HG03460 (cell line): ENCODE data around the gene NTSR1.

Experiments used
- ATAC-seq: cut with Tn5 transposase; IDR thresholded peaks from one replicate; pipeline ENCODE4 v1.9.1; 2021; ENCODE audit not compliant: unreplicated experiment

The NTSR1 gene

GRCh38 chr20:62752671-62753501 lies 44.2 kb downstream of the NTSR1 start:
- no peak for ATAC-seq

- no peak for ATAC-seq
These were observed 45.0 kb downstream of the NTSR1 start for GRCh38 chr20:62753626-62754025.

- ATAC-seq, result no peak
These were observed 45.7 kb downstream of the NTSR1 start for GRCh38 chr20:62754122-62754990.

GRCh38 chr20:62754991-62755356 lies 46.3 kb downstream of the NTSR1 start:
- no peak for ATAC-seq

- no peak for ATAC-seq
These were observed 47.4 kb downstream of the NTSR1 start for GRCh38 chr20:62755817-62756724.

GRCh38 chr20:62758226-62758912 lies 49.7 kb downstream of the NTSR1 start:
- no peak for ATAC-seq

GRCh38 chr20:62759981-62760431 lies 51.4 kb downstream of the NTSR1 start:
- ATAC-seq, result no peak

GRCh38 chr20:62760471-62760855 lies 51.8 kb downstream of the NTSR1 start:
- no peak for ATAC-seq

- ATAC-seq, result no peak
These were observed 52.5 kb downstream of the NTSR1 start for GRCh38 chr20:62760856-62761758.

GRCh38 chr20:62761759-62762131 lies 53.1 kb downstream of the NTSR1 start:
- no peak for ATAC-seq

GRCh38 chr20:62762376-62762775 lies 53.7 kb downstream of the NTSR1 start:
- no peak for ATAC-seq

- no peak for ATAC-seq
These were observed 54.2 kb downstream of the NTSR1 start for GRCh38 chr20:62762801-62763368.

- ATAC-seq, result no peak
These were observed 54.8 kb downstream of the NTSR1 start for GRCh38 chr20:62763404-62763803.

- ATAC-seq, result no peak
These were observed 55.7 kb downstream of the NTSR1 start for GRCh38 chr20:62764156-62764935.

- ATAC-seq, result no peak
These were observed 56.4 kb downstream of the NTSR1 start for GRCh38 chr20:62765021-62765420.

GRCh38 chr20:62765432-62766070 lies 56.9 kb downstream of the NTSR1 start:
- ATAC-seq, result no peak

GRCh38 chr20:62766071-62766450 lies 57.4 kb downstream of the NTSR1 start:
- ATAC-seq, result no peak

- ATAC-seq, result no peak
These were observed 58.1 kb downstream of the NTSR1 start for GRCh38 chr20:62766716-62767115.
